ENCODE measurements around the gene THRB. TPM values are rescaled to one million over a fixed set of nuclear protein-coding genes. Genes with fewer than 3 reads are reported as not detected.

The THRB gene
- total and polyA plus RNA-seq, 2 experiments from 2014 or later: 0.49 to 0.57 TPM

DNA sequence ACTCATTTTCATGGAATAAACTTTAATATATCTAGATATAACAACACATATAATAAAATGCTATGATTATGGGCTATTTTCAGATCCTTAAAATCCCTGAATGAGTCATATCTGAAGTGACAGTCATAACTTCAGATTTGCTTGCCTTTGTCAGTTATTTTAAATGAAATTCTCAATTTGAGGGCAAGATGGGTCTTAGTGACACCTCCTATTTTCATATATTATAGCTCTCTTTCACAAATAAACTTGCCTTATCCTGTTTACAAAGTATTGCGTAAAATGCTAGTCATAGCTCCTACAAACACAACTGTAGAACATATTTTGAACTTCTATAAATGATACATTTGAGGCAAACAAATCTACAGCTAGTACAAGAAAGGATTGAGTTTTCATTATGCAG is 6.2 kb upstream of the THRB start:
- H3K27me3 ChIP-seq: peaks cover 16% of the 10 kb centered on the region
- no peaks in the 10 kb centered on the region for H3K9me3 ChIP-seq (ENCODE audit: low read depth)
- no peak overlapping the region for H3K27ac ChIP-seq
- no peaks in the 10 kb centered on the region for H3K4me1 ChIP-seq (ENCODE audit: low read depth)
- H3K4me3 ChIP-seq: no peak overlapping the region
- no peaks in the 10 kb centered on the region for H3K36me3 ChIP-seq
- TF ChIP-seq, protein P1, sequence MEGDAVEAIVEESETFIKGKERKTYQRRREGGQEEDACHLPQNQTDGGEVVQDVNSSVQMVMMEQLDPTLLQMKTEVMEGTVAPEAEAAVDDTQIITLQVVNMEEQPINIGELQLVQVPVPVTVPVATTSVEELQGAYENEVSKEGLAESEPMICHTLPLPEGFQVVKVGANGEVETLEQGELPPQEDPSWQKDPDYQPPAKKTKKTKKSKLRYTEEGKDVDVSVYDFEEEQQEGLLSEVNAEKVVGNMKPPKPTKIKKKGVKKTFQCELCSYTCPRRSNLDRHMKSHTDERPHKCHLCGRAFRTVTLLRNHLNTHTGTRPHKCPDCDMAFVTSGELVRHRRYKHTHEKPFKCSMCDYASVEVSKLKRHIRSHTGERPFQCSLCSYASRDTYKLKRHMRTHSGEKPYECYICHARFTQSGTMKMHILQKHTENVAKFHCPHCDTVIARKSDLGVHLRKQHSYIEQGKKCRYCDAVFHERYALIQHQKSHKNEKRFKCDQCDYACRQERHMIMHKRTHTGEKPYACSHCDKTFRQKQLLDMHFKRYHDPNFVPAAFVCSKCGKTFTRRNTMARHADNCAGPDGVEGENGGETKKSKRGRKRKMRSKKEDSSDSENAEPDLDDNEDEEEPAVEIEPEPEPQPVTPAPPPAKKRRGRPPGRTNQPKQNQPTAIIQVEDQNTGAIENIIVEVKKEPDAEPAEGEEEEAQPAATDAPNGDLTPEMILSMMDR (IDR thresholded peaks at IDR 0.05; ENCODE audit: low read depth, low read length): no peak
- no peak for DNase-seq (ENCODE audit: low read depth in 1 of 2, low spot score in 1 of 2)

DNA sequence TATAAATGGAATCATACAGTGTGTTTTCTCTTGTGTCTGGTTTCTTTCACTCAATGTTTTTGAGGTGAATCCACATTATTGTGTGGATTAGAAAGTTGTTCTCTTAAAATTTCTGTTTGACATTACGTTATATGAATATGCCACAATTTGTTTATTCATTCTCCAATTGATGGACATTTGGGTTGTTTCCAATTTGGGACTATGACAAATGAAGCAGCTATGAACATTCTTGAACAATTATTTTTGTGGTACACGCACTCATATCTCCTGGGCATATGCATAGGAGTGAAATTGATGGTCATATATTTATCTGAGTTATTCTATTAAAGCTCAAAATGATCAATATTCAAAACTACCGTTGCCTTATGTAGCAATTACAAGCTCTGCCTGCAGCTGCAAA is 5.3 kb upstream of the THRB start:
- H3K36me3 ChIP-seq: no peaks in the 10 kb centered on the region
- DNase-seq (ENCODE audit: low read depth in 1 of 2, low spot score in 1 of 2): no peak
- TF ChIP-seq, protein P1 (IDR thresholded peaks at IDR 0.05; ENCODE audit: low read depth, low read length): no peak
- H3K27me3 ChIP-seq: peaks cover 18% of the 10 kb centered on the region
- no peak overlapping the region for H3K4me3 ChIP-seq
- H3K27ac ChIP-seq: no peak overlapping the region
- no peaks in the 10 kb centered on the region for H3K9me3 ChIP-seq (ENCODE audit: low read depth)
- no peaks in the 10 kb centered on the region for H3K4me1 ChIP-seq (ENCODE audit: low read depth)

DNA sequence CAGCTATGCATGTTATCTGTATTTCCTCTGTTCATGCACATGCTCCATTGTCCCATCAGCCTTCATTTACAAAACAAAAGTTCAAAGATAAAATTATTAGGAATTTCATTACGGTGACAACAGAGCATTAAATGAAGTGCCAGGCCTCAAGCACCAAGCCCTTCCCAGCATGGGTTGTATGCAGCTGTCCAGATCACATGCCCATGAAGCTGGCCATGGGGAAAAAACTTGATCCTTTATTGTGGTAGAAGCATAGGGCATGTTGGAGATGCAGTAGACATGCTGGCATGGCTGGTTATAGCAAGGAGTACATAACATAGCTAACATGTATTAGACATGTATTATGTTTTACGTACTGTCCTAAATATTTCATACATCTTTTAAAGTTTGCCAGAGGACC is 4.1 kb upstream of the THRB start:
- Histone ChIP-seq H3K27ac (no peak overlapping the region), H3K4me3 (no peak overlapping the region), H3K36me3 (no peaks in the 10 kb centered on the region), H3K27me3 (peaks cover 22% of the 10 kb centered on the region), H3K4me1 (ENCODE audit: low read depth) (no peaks in the 10 kb centered on the region), H3K9me3 (ENCODE audit: low read depth) (no peaks in the 10 kb centered on the region)
- TF ChIP-seq, protein P1 (IDR thresholded peaks at IDR 0.05; ENCODE audit: low read depth, low read length): no peak
- no peak for DNase-seq (ENCODE audit: low read depth in 1 of 2, low spot score in 1 of 2)

DNA sequence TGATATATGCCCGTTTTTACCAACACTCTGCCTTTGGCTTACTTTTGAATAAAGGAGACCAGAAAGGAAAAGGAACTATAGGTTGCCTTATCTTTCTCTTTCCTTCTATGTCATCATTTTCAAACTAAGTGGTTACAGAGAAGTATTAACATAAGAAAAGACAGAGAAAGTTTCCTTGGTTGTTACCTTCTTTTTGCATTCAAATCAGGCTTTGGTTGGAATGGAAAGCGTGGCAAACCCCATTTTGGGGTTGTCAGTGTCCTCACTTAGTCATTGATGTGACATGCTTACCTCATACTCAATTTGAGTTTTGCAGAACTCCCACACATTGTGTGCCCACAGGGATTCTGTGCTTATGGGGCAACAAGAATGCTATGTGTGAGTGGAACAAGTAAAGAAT is 3.7 kb upstream of the THRB start:
- H3K9me3 ChIP-seq (ENCODE audit: low read depth): no peaks in the 10 kb centered on the region
- TF ChIP-seq, protein P1 (IDR thresholded peaks at IDR 0.05; ENCODE audit: low read depth, low read length): no peak
- no peak overlapping the region for H3K27ac ChIP-seq
- DNase-seq (ENCODE audit: low read depth in 1 of 2, low spot score in 1 of 2): no peak
- H3K27me3 ChIP-seq: peaks cover 26% of the 10 kb centered on the region
- H3K4me3 ChIP-seq: no peak overlapping the region
- H3K4me1 ChIP-seq (ENCODE audit: low read depth): no peaks in the 10 kb centered on the region
- no peaks in the 10 kb centered on the region for H3K36me3 ChIP-seq

DNA sequence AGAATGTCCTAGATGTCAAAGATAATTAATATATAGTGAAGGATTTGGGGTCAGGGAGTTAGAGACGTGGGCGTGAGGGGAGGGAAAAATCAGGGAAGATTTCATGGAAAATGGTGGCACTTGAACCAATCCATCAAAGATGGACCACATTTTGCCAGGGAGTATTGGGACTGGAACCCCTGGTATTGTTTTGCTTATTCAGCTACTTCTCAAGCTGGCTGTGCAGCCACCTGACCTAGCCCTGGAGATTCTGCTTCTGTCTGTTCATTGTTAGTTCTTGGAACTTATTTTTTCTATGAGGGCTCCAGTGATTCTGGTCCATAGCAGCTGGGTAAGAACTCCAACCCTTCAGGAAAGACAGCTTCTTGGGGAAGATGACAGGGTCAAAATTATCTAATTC is 3.3 kb upstream of the THRB start:
- H3K9me3 ChIP-seq (ENCODE audit: low read depth): no peaks in the 10 kb centered on the region
- no peak overlapping the region for H3K4me3 ChIP-seq
- H3K36me3 ChIP-seq: no peaks in the 10 kb centered on the region
- H3K4me1 ChIP-seq (ENCODE audit: low read depth): no peaks in the 10 kb centered on the region
- TF ChIP-seq, protein P1 (IDR thresholded peaks at IDR 0.05; ENCODE audit: low read depth, low read length): no peak
- DNase-seq (ENCODE audit: low read depth in 1 of 2, low spot score in 1 of 2): no peak
- H3K27ac ChIP-seq: no peak overlapping the region
- peaks cover 30% of the 10 kb centered on the region for H3K27me3 ChIP-seq
